ENCODE data around the gene SRSF1. TPM values are rescaled to one million over a fixed set of nuclear protein-coding genes. Genes with fewer than 3 reads are reported as not detected.
"Not testable (repeated sequence)": the region's sequence is repeated elsewhere in the genome, so short reads cannot be mapped to it uniquely, and the experiment has no call there.

The SRSF1 gene
- total RNA-seq, 1 donor from 2014 or later, result 306 TPM

DNA sequence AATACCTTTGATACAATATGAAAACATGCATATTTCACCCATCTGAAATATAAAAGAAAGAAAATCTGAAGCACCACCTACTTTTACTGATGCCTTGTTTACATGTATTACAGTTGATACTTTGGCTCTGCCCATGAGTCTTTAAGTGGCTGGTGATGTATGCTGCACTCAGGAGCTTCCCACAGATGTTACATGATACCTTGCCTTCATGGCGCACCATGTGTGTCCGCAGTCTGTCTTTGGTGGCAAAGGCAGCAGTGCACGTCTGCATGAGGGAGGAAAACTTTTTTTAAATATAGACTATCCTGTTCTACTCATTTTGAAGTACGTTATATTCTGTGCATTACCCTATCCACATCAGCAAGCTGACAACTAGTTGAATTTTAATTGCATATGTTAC lies 26.5 kb downstream of the SRSF1 start:
- Mint-ChIP-seq H3K4me1 (ENCODE audit: unreplicated experiment) (peaks cover 45% of the 10 kb centered on the region), H3K36me3 (peaks cover 48% of the 10 kb centered on the region), H3K4me3 (no peak overlapping the region), H3K9me3 (no peaks in the 10 kb centered on the region), H3K27ac (no peak overlapping the region), H3K27me3 (no peaks in the 10 kb centered on the region)
- DNase-seq (ENCODE audit: extremely low spot score, unreplicated experiment), result no peak
- TF ChIP-seq, protein P1, sequence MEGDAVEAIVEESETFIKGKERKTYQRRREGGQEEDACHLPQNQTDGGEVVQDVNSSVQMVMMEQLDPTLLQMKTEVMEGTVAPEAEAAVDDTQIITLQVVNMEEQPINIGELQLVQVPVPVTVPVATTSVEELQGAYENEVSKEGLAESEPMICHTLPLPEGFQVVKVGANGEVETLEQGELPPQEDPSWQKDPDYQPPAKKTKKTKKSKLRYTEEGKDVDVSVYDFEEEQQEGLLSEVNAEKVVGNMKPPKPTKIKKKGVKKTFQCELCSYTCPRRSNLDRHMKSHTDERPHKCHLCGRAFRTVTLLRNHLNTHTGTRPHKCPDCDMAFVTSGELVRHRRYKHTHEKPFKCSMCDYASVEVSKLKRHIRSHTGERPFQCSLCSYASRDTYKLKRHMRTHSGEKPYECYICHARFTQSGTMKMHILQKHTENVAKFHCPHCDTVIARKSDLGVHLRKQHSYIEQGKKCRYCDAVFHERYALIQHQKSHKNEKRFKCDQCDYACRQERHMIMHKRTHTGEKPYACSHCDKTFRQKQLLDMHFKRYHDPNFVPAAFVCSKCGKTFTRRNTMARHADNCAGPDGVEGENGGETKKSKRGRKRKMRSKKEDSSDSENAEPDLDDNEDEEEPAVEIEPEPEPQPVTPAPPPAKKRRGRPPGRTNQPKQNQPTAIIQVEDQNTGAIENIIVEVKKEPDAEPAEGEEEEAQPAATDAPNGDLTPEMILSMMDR (conservative IDR thresholded peaks at IDR 0.05), result no peak

DNA sequence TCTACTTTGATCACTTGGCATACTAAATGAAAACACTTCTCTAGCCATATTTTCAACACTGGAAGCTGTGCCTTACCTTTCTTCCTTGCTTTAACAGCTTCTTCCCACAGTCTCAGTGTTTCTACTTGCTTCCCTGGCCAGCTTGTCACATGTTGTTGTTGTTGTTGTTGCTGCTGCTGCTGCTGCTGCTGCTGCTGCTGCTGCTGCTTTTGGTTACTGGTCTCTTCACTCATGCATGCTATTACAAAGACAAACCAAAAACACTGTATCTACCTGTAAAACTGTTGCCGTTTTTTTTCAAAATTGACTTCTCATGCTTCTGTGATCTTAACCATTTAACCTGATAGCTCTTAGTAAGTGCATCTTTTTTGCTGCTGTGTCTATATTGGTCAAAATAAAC lies 28.0 kb downstream of the SRSF1 start:
- Mint-ChIP-seq H3K4me3 (no peak overlapping the region), H3K36me3 (peaks cover 51% of the 10 kb centered on the region), H3K27me3 (no peaks in the 10 kb centered on the region), H3K9me3 (no peaks in the 10 kb centered on the region), H3K4me1 (ENCODE audit: unreplicated experiment) (peaks cover 31% of the 10 kb centered on the region), H3K27ac (no peak overlapping the region)
- TF ChIP-seq, protein P1 (conservative IDR thresholded peaks at IDR 0.05), result no peak
- DNase-seq (ENCODE audit: extremely low spot score, unreplicated experiment), result no peak

DNA sequence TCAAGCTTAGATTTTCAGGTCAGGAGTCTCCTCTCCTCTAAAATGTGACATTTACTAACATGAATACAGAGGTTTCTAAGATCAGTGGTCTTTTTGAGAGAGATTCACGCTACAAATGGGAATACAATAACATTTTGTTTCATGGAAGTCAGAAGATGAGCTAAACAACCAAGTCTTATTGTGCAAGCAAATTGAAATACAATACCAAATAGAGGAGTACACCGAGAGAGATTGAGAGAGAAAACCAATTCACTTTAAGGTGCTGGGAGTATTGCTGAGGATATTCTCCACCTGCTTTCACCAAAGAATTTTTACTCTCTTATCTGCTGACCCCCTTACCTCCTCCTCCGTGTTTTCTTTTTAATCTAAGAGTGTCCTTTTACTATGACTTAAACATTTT lies 30.5 kb downstream of the SRSF1 start:
- TF ChIP-seq, protein P1 (conservative IDR thresholded peaks at IDR 0.05), result no peak
- DNase-seq (ENCODE audit: extremely low spot score, unreplicated experiment), result no peak
- Mint-ChIP-seq H3K27me3 (no peaks in the 10 kb centered on the region), H3K36me3 (peaks cover 44% of the 10 kb centered on the region), H3K4me1 (ENCODE audit: unreplicated experiment) (peaks cover 19% of the 10 kb centered on the region), H3K4me3 (no peak overlapping the region), H3K27ac (no peak overlapping the region), H3K9me3 (no peaks in the 10 kb centered on the region)

DNA sequence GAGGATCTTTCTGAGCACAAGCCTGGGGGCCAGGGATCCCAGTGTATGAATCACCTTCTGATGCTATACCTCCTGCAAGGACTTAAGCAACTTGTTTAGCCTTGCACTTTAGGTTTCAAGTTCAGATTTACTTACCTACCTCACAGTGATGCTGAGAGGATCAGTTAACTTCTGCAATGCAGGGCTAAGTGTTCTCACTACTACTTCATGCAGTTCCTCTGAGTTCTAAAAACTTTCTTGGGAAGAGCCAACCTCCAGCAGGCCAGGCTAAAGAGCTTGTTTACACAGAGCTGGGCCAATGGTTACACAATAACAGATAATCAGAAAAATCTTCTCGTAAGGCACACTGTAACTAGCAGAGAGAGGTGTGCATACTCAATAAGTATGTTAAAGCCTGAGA lies 32.0 kb downstream of the SRSF1 start:
- peaks cover 39% of the 10 kb centered on the region for H3K36me3 Mint-ChIP-seq
- DNase-seq (ENCODE audit: extremely low spot score, unreplicated experiment), result no peak
- no peak overlapping the region for H3K4me3 Mint-ChIP-seq
- no peaks in the 10 kb centered on the region for H3K9me3 Mint-ChIP-seq
- H3K27me3 Mint-ChIP-seq, result no peaks in the 10 kb centered on the region
- TF ChIP-seq, protein P1 (conservative IDR thresholded peaks at IDR 0.05), result no peak
- peaks cover 28% of the 10 kb centered on the region for H3K4me1 Mint-ChIP-seq (ENCODE audit: unreplicated experiment)
- H3K27ac Mint-ChIP-seq, result no peak overlapping the region

DNA sequence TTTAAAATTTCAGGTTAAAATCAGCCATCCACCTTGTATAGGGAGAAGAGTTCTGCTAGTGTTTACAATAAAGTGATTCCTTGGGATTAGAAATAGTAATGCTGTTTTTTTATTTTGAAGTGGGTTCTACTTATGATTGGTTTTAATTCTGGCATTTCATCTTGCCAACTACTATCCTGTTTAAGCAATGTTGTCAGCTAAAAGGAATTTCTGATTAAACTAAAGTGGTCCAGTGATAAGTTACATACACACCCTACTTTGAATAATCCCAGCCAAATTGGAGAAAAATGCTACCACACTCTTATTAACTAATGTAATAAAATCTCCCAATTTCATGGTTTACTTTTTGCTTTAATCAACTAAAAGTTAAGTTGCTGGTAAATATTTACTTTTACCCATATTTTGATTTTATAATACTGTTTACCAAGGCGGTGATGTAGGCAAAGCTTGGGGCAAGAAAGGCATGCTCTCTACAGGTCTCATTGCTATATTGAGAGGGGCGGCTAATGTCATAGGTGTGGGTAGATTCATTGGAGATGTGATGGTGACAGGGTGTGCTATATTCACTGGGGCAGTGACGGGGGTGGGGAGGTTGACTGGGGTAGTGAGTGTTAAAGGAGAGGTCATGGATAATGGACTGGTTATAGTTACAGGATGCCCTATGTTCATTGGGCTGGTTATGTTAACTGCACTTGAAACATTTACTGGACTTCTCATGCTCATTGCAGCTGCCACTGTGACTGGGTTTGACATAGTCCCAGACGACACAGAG lies 32.8 kb downstream of the SRSF1 start:
- H3K4me3 Mint-ChIP-seq; H3K9me3 Mint-ChIP-seq; H3K27me3 Mint-ChIP-seq; DNase-seq (ENCODE audit: extremely low spot score, unreplicated experiment); H3K27ac Mint-ChIP-seq: not testable (repeated sequence)
- H3K4me1 Mint-ChIP-seq (ENCODE audit: unreplicated experiment), result peaks cover 28% of the 10 kb centered on the region
- H3K36me3 Mint-ChIP-seq, result peaks cover 38% of the 10 kb centered on the region

DNA sequence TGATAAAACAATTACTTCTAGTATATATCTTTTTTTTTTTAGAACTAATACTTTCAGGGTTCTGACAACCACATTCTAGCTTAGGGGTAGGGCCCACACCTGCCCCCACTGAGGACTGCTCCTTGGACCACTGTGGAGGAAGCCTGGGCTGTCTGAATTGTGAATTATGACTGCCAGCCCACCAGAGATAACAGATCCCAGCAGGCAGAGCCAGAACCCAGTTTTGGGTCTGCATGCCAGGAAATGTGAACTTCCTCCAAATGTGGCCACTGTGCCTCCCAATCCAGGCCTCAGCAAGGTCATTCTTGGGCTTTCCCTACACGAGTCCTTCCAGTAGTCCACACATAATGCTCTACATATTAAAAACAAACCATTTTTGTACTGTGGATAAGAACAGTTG lies 34.9 kb downstream of the SRSF1 start:
- no peaks in the 10 kb centered on the region for H3K27me3 Mint-ChIP-seq
- H3K4me3 Mint-ChIP-seq, result no peak overlapping the region
- no peak overlapping the region for H3K27ac Mint-ChIP-seq
- DNase-seq (ENCODE audit: extremely low spot score, unreplicated experiment), result no peak
- H3K9me3 Mint-ChIP-seq, result no peaks in the 10 kb centered on the region
- peaks cover 26% of the 10 kb centered on the region for H3K36me3 Mint-ChIP-seq
- TF ChIP-seq, protein P1 (conservative IDR thresholded peaks at IDR 0.05), result no peak
- H3K4me1 Mint-ChIP-seq (ENCODE audit: unreplicated experiment), result peaks cover 24% of the 10 kb centered on the region

All from type B pancreatic cell (in vitro differentiated cells).